ENCODE results near the gene LIPC. TPM values are rescaled to one million over a fixed set of nuclear protein-coding genes. Genes with fewer than 3 reads are reported as not detected.

LIPC gene
- total and polyA plus RNA-seq, 7 donors, result 0.01 TPM; not detected in 6

DNA sequence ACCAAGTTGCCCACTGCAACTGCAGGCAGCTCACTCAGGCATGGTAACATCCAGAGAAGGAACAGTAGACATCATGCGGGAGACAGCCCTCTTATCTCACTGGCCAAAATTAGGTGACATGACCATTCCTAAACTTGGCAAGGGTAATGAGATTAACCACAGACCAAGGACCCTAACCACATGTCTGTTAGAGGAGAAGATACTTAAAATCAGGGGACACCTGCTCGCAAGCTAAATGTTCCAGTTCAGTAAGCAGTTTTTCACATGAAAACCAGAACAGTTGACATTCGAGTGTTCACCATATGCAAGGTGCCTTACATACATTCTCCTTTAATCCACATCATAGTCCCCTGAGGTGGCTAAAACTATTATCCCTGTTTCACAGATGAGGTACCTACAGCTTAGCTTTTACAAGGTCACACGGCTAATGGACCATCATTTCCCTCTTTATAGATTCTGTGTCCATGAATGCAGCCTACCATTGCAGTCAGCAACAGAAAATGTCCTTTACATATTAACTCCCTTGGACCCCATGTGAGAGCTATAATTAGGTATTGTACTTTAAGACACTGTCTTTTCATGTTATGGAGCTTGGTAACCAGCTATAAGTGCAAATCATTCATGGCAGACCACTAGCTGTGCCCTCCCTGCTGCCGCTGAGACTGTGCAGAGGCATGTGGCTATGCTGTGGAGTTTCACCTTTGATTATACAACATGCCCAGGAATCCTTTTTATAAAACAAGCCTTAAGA is 154.1 kb downstream of the LIPC start:
- TF ChIP-seq, protein P1, sequence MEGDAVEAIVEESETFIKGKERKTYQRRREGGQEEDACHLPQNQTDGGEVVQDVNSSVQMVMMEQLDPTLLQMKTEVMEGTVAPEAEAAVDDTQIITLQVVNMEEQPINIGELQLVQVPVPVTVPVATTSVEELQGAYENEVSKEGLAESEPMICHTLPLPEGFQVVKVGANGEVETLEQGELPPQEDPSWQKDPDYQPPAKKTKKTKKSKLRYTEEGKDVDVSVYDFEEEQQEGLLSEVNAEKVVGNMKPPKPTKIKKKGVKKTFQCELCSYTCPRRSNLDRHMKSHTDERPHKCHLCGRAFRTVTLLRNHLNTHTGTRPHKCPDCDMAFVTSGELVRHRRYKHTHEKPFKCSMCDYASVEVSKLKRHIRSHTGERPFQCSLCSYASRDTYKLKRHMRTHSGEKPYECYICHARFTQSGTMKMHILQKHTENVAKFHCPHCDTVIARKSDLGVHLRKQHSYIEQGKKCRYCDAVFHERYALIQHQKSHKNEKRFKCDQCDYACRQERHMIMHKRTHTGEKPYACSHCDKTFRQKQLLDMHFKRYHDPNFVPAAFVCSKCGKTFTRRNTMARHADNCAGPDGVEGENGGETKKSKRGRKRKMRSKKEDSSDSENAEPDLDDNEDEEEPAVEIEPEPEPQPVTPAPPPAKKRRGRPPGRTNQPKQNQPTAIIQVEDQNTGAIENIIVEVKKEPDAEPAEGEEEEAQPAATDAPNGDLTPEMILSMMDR (IDR thresholded peaks at IDR 0.05), result no peak
- ATAC-seq (no peak), DNase-seq (no peak)
- no peak overlapping the region for H3K4me3 ChIP-seq
- H3K27me3 ChIP-seq (ENCODE audit: insufficient read depth in 3 of 3, low read length in 2 of 3), result peaks cover 0 to 3% (median 0%) of the 10 kb centered on the region in 3 donors
- intact Hi-C loops (cut with DNase I), result no loop called here
- WGBS, 3 donors, result 91 to 92% (median 91%) methylated on average over 5 of the region's 5 CpGs
- peaks cover 3% of the 10 kb centered on the region for H3K9me3 ChIP-seq
- no peaks in the 10 kb centered on the region for H3K36me3 ChIP-seq (ENCODE audit: insufficient read depth in 1 of 2, low read depth in 1 of 2)
- H3K27ac ChIP-seq, result no peak overlapping the region
- no peaks in the 10 kb centered on the region for H3K4me1 ChIP-seq

DNA sequence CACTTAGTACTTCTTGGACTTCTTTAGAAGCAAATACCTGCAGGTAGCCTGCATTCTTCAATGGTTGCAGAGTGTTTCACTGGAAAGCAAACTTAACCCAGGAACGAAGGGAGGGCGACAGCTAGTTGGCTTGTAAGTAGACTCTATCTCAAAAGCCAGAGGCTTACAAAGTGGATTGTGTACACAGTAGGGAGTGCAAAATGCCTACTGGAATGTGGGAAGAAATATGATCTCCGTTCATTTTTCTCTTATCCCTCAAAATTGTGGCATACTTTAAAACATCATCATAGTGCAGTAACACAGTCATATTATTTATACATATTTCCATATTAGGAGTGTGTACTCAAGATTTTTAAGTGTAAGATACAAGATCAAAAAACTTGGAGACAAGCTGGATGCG is 155.7 kb downstream of the LIPC start:
- H3K27ac ChIP-seq, result no peak overlapping the region
- no peaks in the 10 kb centered on the region for H3K36me3 ChIP-seq (ENCODE audit: insufficient read depth in 1 of 2, low read depth in 1 of 2)
- WGBS, 3 donors, result 85 to 87% (median 85%) methylated on average over 4 of the region's 4 CpGs
- intact Hi-C loops (cut with DNase I), result no loop called here
- no peaks in the 10 kb centered on the region for H3K4me1 ChIP-seq
- no peak overlapping the region for H3K4me3 ChIP-seq
- H3K27me3 ChIP-seq (ENCODE audit: insufficient read depth in 3 of 3, low read length in 2 of 3), result peaks cover 0 to 3% (median 0%) of the 10 kb centered on the region in 3 donors
- no peak for ATAC-seq
- no peak for DNase-seq
- peaks cover 3% of the 10 kb centered on the region for H3K9me3 ChIP-seq
- TF ChIP-seq, protein P1 (IDR thresholded peaks at IDR 0.05), result no peak

DNA sequence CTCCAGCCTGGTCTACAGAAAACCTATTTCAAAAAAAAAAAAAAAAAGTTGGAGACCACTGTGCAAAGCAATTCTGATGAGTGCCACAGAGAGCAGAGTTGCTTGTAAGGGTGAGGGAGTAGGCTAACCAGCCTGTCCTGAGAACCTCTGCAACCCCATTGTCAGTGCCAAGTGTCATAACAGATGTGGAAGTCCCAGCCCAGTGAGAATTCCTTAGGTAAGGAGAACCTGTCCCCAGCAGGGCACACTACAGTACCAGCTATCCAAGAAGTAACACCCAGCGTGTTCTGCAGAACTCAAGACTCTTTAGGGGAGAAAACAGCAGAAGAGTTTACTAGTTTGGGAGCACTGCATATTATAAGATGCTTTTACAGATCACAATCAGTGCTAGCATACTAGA is 156.3 kb downstream of the LIPC start:
- DNase-seq (no peak), ATAC-seq (peak in 3 of 4 donors; percentile 19 to 59 (median 47))
- whole genome bisulfite sequencing, 3 donors, result 29 to 55% (median 34%) methylated on average over 1 of the region's 1 CpG
- no peak overlapping the region for H3K4me3 ChIP-seq
- H3K9me3 ChIP-seq, result no peaks in the 10 kb centered on the region
- peaks cover 0 to 3% (median 0%) of the 10 kb centered on the region in 3 donors for H3K27me3 ChIP-seq (ENCODE audit: insufficient read depth in 3 of 3, low read length in 2 of 3)
- H3K4me1 ChIP-seq, result no peaks in the 10 kb centered on the region
- H3K36me3 ChIP-seq (ENCODE audit: insufficient read depth in 1 of 2, low read depth in 1 of 2), result no peaks in the 10 kb centered on the region
- H3K27ac ChIP-seq, result no peak overlapping the region
- intact Hi-C loops (cut with DNase I), result no loop called here
- TF ChIP-seq, protein P1 (IDR thresholded peaks at IDR 0.05), result no peak

DNA sequence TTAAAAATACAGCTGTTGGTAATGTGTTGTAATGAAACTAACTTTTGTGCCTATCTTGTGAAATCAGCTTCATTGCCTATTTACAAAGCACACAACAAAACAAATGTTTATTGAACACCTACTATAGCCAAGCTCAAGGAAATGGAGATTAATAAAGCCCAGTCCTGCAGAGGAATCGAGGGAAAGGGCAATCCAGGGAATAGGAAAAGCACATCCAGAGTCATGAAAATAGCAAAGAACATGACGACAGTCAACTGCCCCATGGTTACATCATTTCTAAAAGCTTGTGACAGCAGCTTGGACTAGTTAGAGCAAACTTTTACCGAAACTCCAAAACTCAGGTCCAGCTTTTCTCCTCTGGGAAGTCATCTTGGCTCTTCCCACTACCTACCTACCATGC is 157.3 kb downstream of the LIPC start:
- DNase-seq, result no peak
- 75 to 85% (median 80%) methylated on average over 3 of the region's 3 CpGs for WGBS, 3 donors
- no peak overlapping the region for H3K4me3 ChIP-seq
- intact Hi-C loops (cut with DNase I), result no loop called here
- no peak for ATAC-seq
- H3K36me3 ChIP-seq (ENCODE audit: insufficient read depth in 1 of 2, low read depth in 1 of 2), result no peaks in the 10 kb centered on the region
- no peaks in the 10 kb centered on the region for H3K4me1 ChIP-seq
- H3K9me3 ChIP-seq, result no peaks in the 10 kb centered on the region
- no peak overlapping the region for H3K27ac ChIP-seq
- TF ChIP-seq, protein P1 (IDR thresholded peaks at IDR 0.05), result no peak
- H3K27me3 ChIP-seq (ENCODE audit: insufficient read depth in 3 of 3, low read length in 2 of 3), result peaks cover 0 to 3% (median 0%) of the 10 kb centered on the region in 3 donors
